Ishikawa (cell line): ENCODE results near the gene MED4.

Experiments
- CREB1 ChIP-seq: IDR thresholded peaks from 2 replicates; pipeline ENCODE4 v1.6.1; 2012; ENCODE audit warnings: low read depth
- EP300 ChIP-seq: IDR thresholded peaks from 2 replicates; pipeline ENCODE4 v1.6.1; 2012; ENCODE audit warnings: borderline replicate concordance
- TAF1 ChIP-seq: IDR thresholded peaks from 2 replicates; pipeline ENCODE4 v1.6.1; 2012; ENCODE audit warnings: low read depth, mild to moderate bottlenecking
- TCF12 ChIP-seq: IDR thresholded peaks from 2 replicates; pipeline ENCODE4 v1.6.1; 2012; ENCODE audit warnings: low read depth
- YY1 ChIP-seq: IDR thresholded peaks from 2 replicates; pipeline ENCODE4 v1.6.1; 2012; ENCODE audit warnings: low read depth
- ZBTB7A ChIP-seq: IDR thresholded peaks from 2 replicates; pipeline ENCODE4 v1.6.1; 2012; ENCODE audit warnings: low read depth
- TF ChIP-seq, protein P1 (sequence below): IDR thresholded peaks from 2 replicates; pipeline ENCODE4 v1.6.1; 2012; ENCODE audit warnings: low read depth, mild to moderate bottlenecking
- TF ChIP-seq, protein P2 (sequence below): IDR thresholded peaks from 2 replicates; pipeline ENCODE4 v1.6.1; 2012
- TF ChIP-seq, protein P3 (sequence below): IDR thresholded peaks from 2 replicates; pipeline ENCODE4 v1.6.1; 2012

DNA sequence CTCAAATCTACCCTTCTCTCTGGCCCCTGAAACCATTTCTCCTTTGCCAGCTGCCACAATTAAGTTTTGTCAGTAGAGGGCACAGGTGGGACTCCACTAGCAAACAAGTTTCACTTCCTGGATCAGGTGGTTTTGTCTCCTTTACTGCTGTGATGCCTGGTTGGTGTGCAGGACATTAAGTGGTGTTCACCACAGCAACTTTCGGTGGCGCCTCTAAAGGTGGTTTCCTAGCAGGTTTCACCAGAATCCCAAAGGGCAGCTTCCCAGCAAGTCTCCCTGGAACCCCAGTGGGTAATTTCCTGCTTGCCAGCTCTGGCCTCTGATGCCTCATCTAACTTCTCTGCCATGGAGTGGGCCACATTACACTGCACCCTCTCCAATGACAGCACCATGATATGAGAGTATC, 16.6 kb downstream of the MED4 start:
- no peak for TF ChIP-seq EP300
- TF ChIP-seq, protein P1, sequence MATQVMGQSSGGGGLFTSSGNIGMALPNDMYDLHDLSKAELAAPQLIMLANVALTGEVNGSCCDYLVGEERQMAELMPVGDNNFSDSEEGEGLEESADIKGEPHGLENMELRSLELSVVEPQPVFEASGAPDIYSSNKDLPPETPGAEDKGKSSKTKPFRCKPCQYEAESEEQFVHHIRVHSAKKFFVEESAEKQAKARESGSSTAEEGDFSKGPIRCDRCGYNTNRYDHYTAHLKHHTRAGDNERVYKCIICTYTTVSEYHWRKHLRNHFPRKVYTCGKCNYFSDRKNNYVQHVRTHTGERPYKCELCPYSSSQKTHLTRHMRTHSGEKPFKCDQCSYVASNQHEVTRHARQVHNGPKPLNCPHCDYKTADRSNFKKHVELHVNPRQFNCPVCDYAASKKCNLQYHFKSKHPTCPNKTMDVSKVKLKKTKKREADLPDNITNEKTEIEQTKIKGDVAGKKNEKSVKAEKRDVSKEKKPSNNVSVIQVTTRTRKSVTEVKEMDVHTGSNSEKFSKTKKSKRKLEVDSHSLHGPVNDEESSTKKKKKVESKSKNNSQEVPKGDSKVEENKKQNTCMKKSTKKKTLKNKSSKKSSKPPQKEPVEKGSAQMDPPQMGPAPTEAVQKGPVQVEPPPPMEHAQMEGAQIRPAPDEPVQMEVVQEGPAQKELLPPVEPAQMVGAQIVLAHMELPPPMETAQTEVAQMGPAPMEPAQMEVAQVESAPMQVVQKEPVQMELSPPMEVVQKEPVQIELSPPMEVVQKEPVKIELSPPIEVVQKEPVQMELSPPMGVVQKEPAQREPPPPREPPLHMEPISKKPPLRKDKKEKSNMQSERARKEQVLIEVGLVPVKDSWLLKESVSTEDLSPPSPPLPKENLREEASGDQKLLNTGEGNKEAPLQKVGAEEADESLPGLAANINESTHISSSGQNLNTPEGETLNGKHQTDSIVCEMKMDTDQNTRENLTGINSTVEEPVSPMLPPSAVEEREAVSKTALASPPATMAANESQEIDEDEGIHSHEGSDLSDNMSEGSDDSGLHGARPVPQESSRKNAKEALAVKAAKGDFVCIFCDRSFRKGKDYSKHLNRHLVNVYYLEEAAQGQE = no peak
- TF ChIP-seq, protein P2, sequence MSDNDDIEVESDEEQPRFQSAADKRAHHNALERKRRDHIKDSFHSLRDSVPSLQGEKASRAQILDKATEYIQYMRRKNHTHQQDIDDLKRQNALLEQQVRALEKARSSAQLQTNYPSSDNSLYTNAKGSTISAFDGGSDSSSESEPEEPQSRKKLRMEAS = no peak
- TF ChIP-seq TAF1 = no peak
- no peak for TF ChIP-seq ZBTB7A
- no peak for TF ChIP-seq CREB1
- TF ChIP-seq, protein P3, sequence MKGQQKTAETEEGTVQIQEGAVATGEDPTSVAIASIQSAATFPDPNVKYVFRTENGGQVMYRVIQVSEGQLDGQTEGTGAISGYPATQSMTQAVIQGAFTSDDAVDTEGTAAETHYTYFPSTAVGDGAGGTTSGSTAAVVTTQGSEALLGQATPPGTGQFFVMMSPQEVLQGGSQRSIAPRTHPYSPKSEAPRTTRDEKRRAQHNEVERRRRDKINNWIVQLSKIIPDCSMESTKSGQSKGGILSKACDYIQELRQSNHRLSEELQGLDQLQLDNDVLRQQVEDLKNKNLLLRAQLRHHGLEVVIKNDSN = no peak
- TF ChIP-seq TCF12 = no peak
- no peak for TF ChIP-seq YY1
